Stomach (tissue), 9 donors: Measurements from ENCODE around the gene SLC4A11. TPM values are rescaled to one million over a fixed set of nuclear protein-coding genes. Genes with fewer than 3 reads are reported as not detected.

ENCODE experiments used
- DNase-seq, 2 donors: peaks; one replicate each; pipeline versions ENCODE4 v3.0.0 to v3.0.0-alpha.2; 2013 to 2019
- H3K27ac ChIP-seq, 5 donors: fragments of 200-600 bp in 4 of 5; sonication (generic) in 4 of 5; one replicate each; pipeline ENCODE4 v1.5.1; 2013 to 2019; ENCODE audit warnings: mild to moderate bottlenecking in 1 of 5, moderate library complexity in 1 of 5
- H3K27me3 ChIP-seq, 3 donors: fragments of 200-600 bp; sonication (generic); one replicate each; pipeline ENCODE4 v1.5.1; 2017 to 2019; ENCODE audit warnings: mixed run types in 1 of 3
- H3K36me3 ChIP-seq, 4 donors: fragments of 200-600 bp; sonication (generic); 1 replicate in 3 of 4; 2 replicates in 1 of 4; pipeline ENCODE4 v1.5.1; 2016 to 2019
- H3K4me1 ChIP-seq, 4 donors: fragments of 200-600 bp; sonication (generic); one replicate each; pipeline ENCODE4 v1.5.1; 2016 to 2019
- H3K4me3 ChIP-seq, 4 donors: fragments of 200-600 bp; sonication (generic) in 3 of 4; one replicate each; pipeline ENCODE4 v1.5.1; 2016 to 2019; ENCODE audit warnings: mild to moderate bottlenecking in 1 of 4
- H3K9me3 ChIP-seq, 4 donors: fragments of 200-600 bp; sonication (generic); one replicate each; pipeline ENCODE4 v1.5.1; 2016 to 2019
- CTCF ChIP-seq, 7 experiments: fragments of 450-650 bp in 4 of 7; fragments of 200-600 bp in 3 of 7; sonication (generic) in 3 of 7; IDR thresholded peaks; one replicate each; pipeline ENCODE4 v1.5.1; 2016 to 2019; ENCODE audit warnings: antibody characterized with exemption in 7 of 7, control low read depth in 2 of 7, mild to moderate bottlenecking in 1 of 7
- EP300 ChIP-seq: sonication (generic); formaldehyde crosslinking; IDR thresholded peaks from one replicate; pipeline ENCODE4 v1.6.1; 2017; ENCODE audit warnings: antibody characterized with exemption
- POLR2A ChIP-seq, 4 donors: fragments of 450-650 bp; IDR thresholded peaks; one replicate each; pipeline ENCODE4 v1.6.1; 2016; ENCODE audit warnings: antibody characterized with exemption in 4 of 4, control low read depth in 2 of 4, mild to moderate bottlenecking in 1 of 4, moderate library complexity in 1 of 4
- POLR2AphosphoS5 ChIP-seq, 3 donors: sonication (generic); formaldehyde crosslinking; IDR thresholded peaks; one replicate each; pipeline ENCODE4 v1.6.1; 2016; ENCODE audit warnings: antibody characterized with exemption in 3 of 3
- WGBS, 5 donors: extraction: QIAGEN DNeasy Blood & Tissue Kit in 3 of 5; methylation state at CpG; one replicate each; pipeline versions ENCODE4 v1.1.5 to v1.1.7; 2013 to 2018; 5-methylcytosine and 5-hydroxymethylcytosine counted together
- intact Hi-C: fragments of 100-400 bp; cut with DNase I; formaldehyde crosslinking; loops from one replicate; pipeline ENCODE4 v1.15.1; 2023; ENCODE audit warnings: low total_unique reads
- polyA plus RNA-seq, 3 donors: library from polyadenylated mRNA; stranded (reverse); fragments of 200-250 nt; gene quantifications; one replicate each; pipeline ENCODE4 v1.2.3, GENCODE V29; 2013
- total RNA-seq, 5 donors: library from RNA; depleted of rRNA; stranded (reverse); fragments of >200 nt; gene quantifications; one replicate each; pipeline versions ENCODE4 v1.1.0 to v1.2.3, GENCODE V29; 2014 to 2016
- donor health status: healthy with polysubstance abuse.
- donor health status: Bipolar disorder and iron deficiency.
- donor health status: healthy.

SLC4A11 gene
- total and polyA plus RNA-seq, 8 donors: 0.37 to 22.3 (median 5.8) TPM; not detected in 1

- TF ChIP-seq CTCF (IDR thresholded peaks at IDR 0.05) (no peak), EP300 (no peak), POLR2A (IDR thresholded peaks at IDR 0.05) (no peak)
- Histone ChIP-seq H3K4me3 (no peak overlapping the region), H3K27ac (no peak overlapping the region), H3K36me3 (peaks cover 24 to 76% (median 73%) of the 10 kb centered on the region in 4 donors), H3K27me3 (no peaks in the 10 kb centered on the region), H3K9me3 (no peaks in the 10 kb centered on the region), H3K4me1 (peaks cover 10 to 25% (median 21%) of the 10 kb centered on the region in 4 donors)
- intact Hi-C loops: no loop called here
- no peak for DNase-seq
- 92 to 95% (median 95%) methylated on average over 27 of the region's 27 CpGs for WGBS, 5 donors
Measured at GRCh38 chr20:3199976-3200755, 38.8 kb downstream of the SLC4A11 start.

- no peak for DNase-seq
Measured at GRCh38 chr20:3199206-3199605, 39.8 kb downstream of the SLC4A11 start.

GRCh38 chr20:3195590-3196237 is 43.3 kb downstream of the SLC4A11 start:
- no peak overlapping the region for H3K27ac ChIP-seq
- WGBS, 5 donors: 85 to 93% (median 90%) methylated on average over 7 of the region's 7 CpGs
- intact Hi-C loops: no loop called here
- no peak for DNase-seq
- TF ChIP-seq EP300 (no peak), CTCF (IDR thresholded peaks at IDR 0.05) (no peak), POLR2A (IDR thresholded peaks at IDR 0.05) (no peak), POLR2AphosphoS5 (IDR thresholded peaks at IDR 0.05) (no peak)
- no peak overlapping the region for H3K4me3 ChIP-seq
- no peaks in the 10 kb centered on the region for H3K9me3 ChIP-seq
- H3K4me1 ChIP-seq: no peaks in the 10 kb centered on the region
- H3K27me3 ChIP-seq: no peaks in the 10 kb centered on the region
- peaks cover 61 to 100% (median 99%) of the 10 kb centered on the region in 4 donors for H3K36me3 ChIP-seq

More at GRCh38 chr20:3199206-3199605, 39.8 kb downstream of the SLC4A11 start:
- Histone ChIP-seq H3K9me3 (no peaks in the 10 kb centered on the region), H3K27ac (no peak overlapping the region), H3K27me3 (no peaks in the 10 kb centered on the region), H3K4me3 (no peak overlapping the region), H3K36me3 (peaks cover 33 to 86% (median 82%) of the 10 kb centered on the region in 4 donors), H3K4me1 (peaks cover 10 to 21% (median 19%) of the 10 kb centered on the region in 4 donors)
- WGBS, 5 donors: 48 to 65% (median 50%) methylated on average over 2 of the region's 2 CpGs
- intact Hi-C loops: no loop called here
- TF ChIP-seq POLR2A (IDR thresholded peaks at IDR 0.05) (no peak), CTCF (IDR thresholded peaks at IDR 0.05) (no peak), EP300 (no peak), POLR2AphosphoS5 (IDR thresholded peaks at IDR 0.05) (no peak)

GRCh38 chr20:3194617-3195280 is 44.2 kb downstream of the SLC4A11 start:
- Histone ChIP-seq H3K4me1 (no peaks in the 10 kb centered on the region), H3K27me3 (no peaks in the 10 kb centered on the region), H3K9me3 (no peaks in the 10 kb centered on the region), H3K36me3 (peaks cover 63 to 100% (median 99%) of the 10 kb centered on the region in 4 donors), H3K4me3 (no peak overlapping the region), H3K27ac (no peak overlapping the region)
- 89 to 96% (median 93%) methylated on average over 7 to 10 of the region's 10 CpGs for WGBS, 5 donors
- TF ChIP-seq EP300: no peak
- no peak for TF ChIP-seq CTCF (IDR thresholded peaks at IDR 0.05)
- TF ChIP-seq POLR2A (IDR thresholded peaks at IDR 0.05): no peak
- TF ChIP-seq POLR2AphosphoS5 (IDR thresholded peaks at IDR 0.05): no peak
- intact Hi-C loops: no loop called here
- no peak for DNase-seq
